Liver (tissue), 3 donors: ENCODE results near the gene ENAH.

Source experiments
- CTCF ChIP-seq: fragments of 150-350 bp; IDR thresholded peaks from 2 replicates; pipeline ENCODE4 v1.5.1; 2017; ENCODE audit warnings: improper control_type of control experiment, low read depth, low read length; ENCODE audit not compliant: missing input control
- FOXA2 ChIP-seq: IDR thresholded peaks from 2 replicates; pipeline ENCODE4 v1.6.1; 2016; ENCODE audit warnings: antibody characterized with exemption
- GABPA ChIP-seq, 2 donors: IDR thresholded peaks in 1 of 2; conservative IDR thresholded peaks in 1 of 2; 2 replicates each; pipeline ENCODE4 v1.6.1; 2016; ENCODE audit warnings: antibody characterized with exemption in 2 of 2, mild to moderate bottlenecking in 1 of 2, moderate library complexity in 1 of 2
- JUND ChIP-seq, 2 donors: IDR thresholded peaks; 2 replicates each; pipeline ENCODE4 v1.6.1; 2016; ENCODE audit warnings: antibody characterized with exemption in 2 of 2
- RXRA ChIP-seq, 2 donors: IDR thresholded peaks; 2 replicates each; pipeline ENCODE4 v1.6.1; 2017 to 2018; ENCODE audit warnings: antibody characterized with exemption in 2 of 2, mild to moderate bottlenecking in 1 of 2
- TAF1 ChIP-seq: conservative IDR thresholded peaks from 2 replicates; pipeline ENCODE4 v1.6.1; 2016; ENCODE audit warnings: antibody characterized with exemption, mild to moderate bottlenecking
- YY1 ChIP-seq: IDR thresholded peaks from 2 replicates; pipeline ENCODE4 v1.6.1; 2016; ENCODE audit warnings: antibody characterized with exemption, mild to moderate bottlenecking
- donor health status: healthy.
- donor health status: healthy.

DNA sequence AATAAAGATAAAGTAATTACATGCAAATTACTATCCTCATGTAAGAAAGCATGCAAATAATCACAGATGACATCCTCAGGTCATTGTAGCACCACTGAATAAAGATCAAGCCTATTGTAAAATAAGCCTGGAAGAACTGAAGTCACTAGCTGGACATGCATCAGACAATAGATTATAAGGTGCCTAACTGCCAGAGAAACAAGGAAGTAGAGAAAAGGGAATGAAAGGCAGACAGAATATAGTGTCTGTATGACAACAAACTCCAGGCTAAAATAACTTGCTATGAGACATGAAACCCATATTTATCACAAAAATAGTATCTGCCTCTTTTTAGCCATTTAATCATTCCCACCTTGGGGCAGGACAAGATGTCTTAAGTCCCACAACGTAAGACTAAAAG is 108.7 kb downstream of the ENAH start:
- TF ChIP-seq CTCF (no peak), GABPA (IDR thresholded peaks at IDR 0.05 in 1 of 2, conservative IDR thresholded peaks at IDR 0.05 in 1 of 2) (no peak), TAF1 (no peak), YY1 (no peak), JUND (IDR thresholded peaks at IDR 0.05) (no peak), FOXA2 (no peak), RXRA (IDR thresholded peaks at IDR 0.05) (no peak)
